Progenitor cell of endocrine pancreas (in vitro differentiated cells): ENCODE results near the gene ALDOC. TPM values are rescaled to one million over a fixed set of nuclear protein-coding genes. Genes with fewer than 3 reads are reported as not detected.

Experiments
- DNase-seq: peaks from one replicate; pipeline ENCODE4 v3.0.0; 2021; ENCODE audit warnings: low spot score; ENCODE audit not compliant: unreplicated experiment
- H3K27ac Mint-ChIP-seq: 2 replicates; pipeline ENCODE4 v1.8.0; 2021; ENCODE audit warnings: mild to moderate bottlenecking, moderate library complexity, mixed read lengths
- H3K27me3 Mint-ChIP-seq: 2 replicates; pipeline ENCODE4 v1.8.0; 2021; ENCODE audit warnings: mixed read lengths
- H3K36me3 Mint-ChIP-seq: 2 replicates; pipeline ENCODE4 v1.8.0; 2022; ENCODE audit warnings: mixed read lengths; ENCODE audit not compliant: insufficient read depth
- H3K4me1 Mint-ChIP-seq: 2 replicates; pipeline ENCODE4 v1.8.0; 2021; ENCODE audit warnings: low read depth, mixed read lengths
- H3K4me3 Mint-ChIP-seq: 2 replicates; pipeline ENCODE4 v1.8.0; 2021; ENCODE audit warnings: low read depth, mild to moderate bottlenecking, moderate library complexity, mixed read lengths
- H3K9me3 Mint-ChIP-seq: 2 replicates; pipeline ENCODE4 v1.8.0; 2021; ENCODE audit warnings: low read depth, mixed read lengths
- total RNA-seq: library from RNA; stranded (reverse); gene quantifications from 2 replicates; pipeline ENCODE4 v1.2.1, GENCODE V29; 2021
- TF ChIP-seq, protein P1 (sequence below): fragments of 200-600 bp; sonication (generic); IDR thresholded peaks from one replicate; pipeline ENCODE4 v1.5.0; 2021; ENCODE audit warnings: antibody characterized with exemption, mild to moderate bottlenecking; ENCODE audit not compliant: unreplicated experiment

ALDOC gene
- total RNA-seq, 1 donor from 2014 or later = 4.8 TPM

DNA sequence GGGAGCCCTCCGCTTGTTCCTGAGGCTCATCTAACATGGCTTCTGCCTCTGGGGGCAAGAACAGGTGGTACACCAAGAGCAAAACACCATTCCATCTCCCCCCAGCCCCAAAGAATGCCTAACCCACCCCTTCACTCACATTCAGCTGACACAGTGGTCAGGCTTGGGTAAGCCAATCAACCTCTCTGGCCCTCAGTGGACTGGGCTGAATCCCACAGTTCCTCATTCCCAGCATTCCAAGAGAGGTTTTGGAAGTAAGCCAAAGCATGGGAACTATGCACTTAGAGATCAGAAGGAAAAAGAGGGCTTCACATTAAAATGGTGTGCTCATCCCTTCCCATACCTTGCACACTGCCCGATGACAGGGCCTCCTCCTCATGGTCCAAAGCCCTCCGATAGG lies 13.2 kb downstream of the ALDOC start:
- peaks cover 8% of the 10 kb centered on the region for H3K4me1 Mint-ChIP-seq
- H3K4me3 Mint-ChIP-seq = no peak overlapping the region
- no peak for DNase-seq
- H3K36me3 Mint-ChIP-seq = peaks cover 11% of the 10 kb centered on the region
- TF ChIP-seq, protein P1, sequence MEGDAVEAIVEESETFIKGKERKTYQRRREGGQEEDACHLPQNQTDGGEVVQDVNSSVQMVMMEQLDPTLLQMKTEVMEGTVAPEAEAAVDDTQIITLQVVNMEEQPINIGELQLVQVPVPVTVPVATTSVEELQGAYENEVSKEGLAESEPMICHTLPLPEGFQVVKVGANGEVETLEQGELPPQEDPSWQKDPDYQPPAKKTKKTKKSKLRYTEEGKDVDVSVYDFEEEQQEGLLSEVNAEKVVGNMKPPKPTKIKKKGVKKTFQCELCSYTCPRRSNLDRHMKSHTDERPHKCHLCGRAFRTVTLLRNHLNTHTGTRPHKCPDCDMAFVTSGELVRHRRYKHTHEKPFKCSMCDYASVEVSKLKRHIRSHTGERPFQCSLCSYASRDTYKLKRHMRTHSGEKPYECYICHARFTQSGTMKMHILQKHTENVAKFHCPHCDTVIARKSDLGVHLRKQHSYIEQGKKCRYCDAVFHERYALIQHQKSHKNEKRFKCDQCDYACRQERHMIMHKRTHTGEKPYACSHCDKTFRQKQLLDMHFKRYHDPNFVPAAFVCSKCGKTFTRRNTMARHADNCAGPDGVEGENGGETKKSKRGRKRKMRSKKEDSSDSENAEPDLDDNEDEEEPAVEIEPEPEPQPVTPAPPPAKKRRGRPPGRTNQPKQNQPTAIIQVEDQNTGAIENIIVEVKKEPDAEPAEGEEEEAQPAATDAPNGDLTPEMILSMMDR = no peak
- no peaks in the 10 kb centered on the region for H3K27me3 Mint-ChIP-seq
- H3K27ac Mint-ChIP-seq = no peak overlapping the region
- H3K9me3 Mint-ChIP-seq = no peaks in the 10 kb centered on the region

DNA sequence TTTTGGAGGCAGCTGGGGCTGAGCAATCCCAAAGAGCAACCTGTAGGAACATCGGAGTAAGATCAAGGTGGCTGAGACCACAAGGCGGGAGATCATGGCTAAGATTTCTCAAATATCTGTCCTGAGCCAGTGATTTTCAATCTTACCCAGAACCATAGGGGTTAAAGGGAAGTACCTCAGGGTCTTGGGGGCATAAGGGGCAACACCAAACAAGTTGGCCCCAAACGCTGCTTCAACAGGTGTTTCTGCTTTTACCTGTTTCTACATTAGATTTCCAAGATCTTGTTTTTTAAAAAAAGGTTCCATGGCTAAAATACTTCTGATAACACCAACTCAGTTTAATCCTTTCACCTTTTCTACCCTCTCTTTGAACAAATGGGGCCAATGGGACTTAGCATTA lies 21.7 kb downstream of the ALDOC start:
- Mint-ChIP-seq H3K9me3 (no peaks in the 10 kb centered on the region), H3K36me3 (peaks cover 27% of the 10 kb centered on the region), H3K27me3 (no peaks in the 10 kb centered on the region), H3K27ac (no peak overlapping the region), H3K4me3 (no peak overlapping the region), H3K4me1 (peaks cover 15% of the 10 kb centered on the region)
- no peak for DNase-seq
- TF ChIP-seq, protein P1 = no peak

DNA sequence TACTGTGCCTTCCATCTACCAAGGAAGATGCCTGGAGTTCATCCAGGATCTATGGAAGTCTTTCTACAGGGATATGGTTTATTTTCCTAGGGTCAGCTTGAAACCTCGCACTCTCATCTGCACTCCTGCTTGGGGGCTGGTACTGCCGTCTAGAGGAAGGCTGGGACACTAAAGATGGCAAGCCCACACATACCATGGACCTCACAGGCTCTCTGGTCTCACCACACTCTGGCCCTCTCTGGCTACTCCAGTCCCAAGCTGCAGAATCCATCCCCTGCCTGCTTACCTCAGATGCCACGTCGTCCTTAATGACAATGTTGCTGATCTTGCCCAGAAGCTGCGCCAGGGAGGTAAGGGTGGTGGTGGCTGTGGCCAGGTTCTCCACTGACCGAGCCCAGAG lies 22.1 kb downstream of the ALDOC start:
- no peaks in the 10 kb centered on the region for H3K27me3 Mint-ChIP-seq
- no peak overlapping the region for H3K27ac Mint-ChIP-seq
- no peak for DNase-seq
- H3K4me3 Mint-ChIP-seq = no peak overlapping the region
- H3K36me3 Mint-ChIP-seq = peaks cover 25% of the 10 kb centered on the region
- H3K9me3 Mint-ChIP-seq = no peaks in the 10 kb centered on the region
- TF ChIP-seq, protein P1 = no peak
- peaks cover 15% of the 10 kb centered on the region for H3K4me1 Mint-ChIP-seq

DNA sequence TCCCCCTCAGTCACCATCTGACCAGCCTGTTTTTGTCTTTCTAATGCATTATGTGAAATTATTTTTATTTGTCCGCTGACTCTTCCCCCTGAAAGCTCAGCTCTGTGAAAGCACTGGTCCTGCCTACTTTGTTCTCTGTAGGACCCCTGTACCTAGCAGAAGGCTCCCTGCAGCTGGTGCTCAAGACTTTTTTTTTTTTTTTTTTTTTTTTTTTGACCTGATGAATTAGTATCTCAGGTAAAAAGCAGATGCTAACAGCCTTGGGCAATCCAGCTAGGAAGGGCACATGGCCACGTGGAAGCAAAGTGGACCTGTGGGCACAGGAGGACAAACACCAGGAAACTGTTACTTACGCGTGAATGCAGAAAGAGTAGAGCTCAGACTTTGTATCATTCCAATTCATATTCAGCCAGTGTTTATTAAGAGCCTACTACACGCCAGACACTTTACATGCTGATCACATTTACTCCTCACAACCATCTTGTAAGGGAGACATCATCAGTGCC lies 23.6 kb downstream of the ALDOC start:
- H3K4me1 Mint-ChIP-seq = peaks cover 16% of the 10 kb centered on the region
- H3K36me3 Mint-ChIP-seq = peaks cover 20% of the 10 kb centered on the region
- no peaks in the 10 kb centered on the region for H3K9me3 Mint-ChIP-seq
- DNase-seq = no peak
- peak overlapping the region; percentile 57 for H3K27ac Mint-ChIP-seq
- peak overlapping the region; percentile 90 for H3K4me3 Mint-ChIP-seq
- TF ChIP-seq, protein P1 = no peak
- H3K27me3 Mint-ChIP-seq = no peaks in the 10 kb centered on the region

DNA sequence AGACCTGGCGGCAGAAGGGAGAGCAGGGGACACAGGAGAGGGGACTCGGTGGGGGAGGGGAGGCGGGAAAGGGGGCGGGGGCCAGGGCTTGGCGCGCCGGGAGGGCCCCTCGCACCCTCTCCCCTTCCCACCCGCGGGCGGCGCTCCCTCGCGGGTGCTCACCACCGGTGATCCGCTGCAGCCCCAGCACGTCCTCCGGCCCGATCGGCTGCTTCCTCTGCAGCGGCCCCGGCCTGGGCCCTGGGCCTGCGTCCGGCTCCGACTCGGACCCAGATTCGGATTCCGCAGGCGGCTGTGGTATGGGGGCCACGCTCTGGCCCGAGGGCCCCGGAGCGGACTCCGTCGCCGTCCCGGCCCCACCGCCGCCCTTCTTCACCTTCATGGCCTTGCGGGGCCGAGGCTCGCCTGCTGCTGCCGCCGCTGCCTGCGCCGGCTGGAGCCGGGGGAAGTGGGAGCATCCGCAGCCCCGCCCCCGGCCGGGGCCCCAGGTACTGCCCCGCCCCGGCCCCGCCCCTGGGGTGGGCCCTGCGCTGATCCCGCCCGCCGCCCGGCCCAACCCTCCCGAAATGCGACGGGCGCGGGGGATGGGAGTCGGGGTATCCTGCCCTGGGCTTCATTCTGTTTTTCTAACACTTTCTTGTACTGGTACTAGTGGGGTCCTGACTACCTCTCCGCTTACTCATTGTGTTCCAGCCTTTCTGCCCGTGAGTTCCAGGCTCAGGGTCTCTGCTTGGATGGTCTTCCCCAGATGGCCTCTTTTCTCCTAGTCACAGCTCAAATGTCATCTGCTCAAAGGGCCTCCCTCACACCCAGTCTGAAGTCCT lies 24.3 kb downstream of the ALDOC start, which contains the start of gene UNC119:
Gene UNC119 (minus strand): TSS at position 449 of the 824 bp plus-strand sequence. CDS start 67 bp downstream, at position 382.
- H3K36me3 Mint-ChIP-seq = peaks cover 21% of the 10 kb centered on the region
- TF ChIP-seq, protein P1 = no peak
- no peaks in the 10 kb centered on the region for H3K9me3 Mint-ChIP-seq
- peak within 1 kb of the TSS; percentile 83 for H3K27ac Mint-ChIP-seq
- DNase-seq = peak; percentile 66
- H3K27me3 Mint-ChIP-seq = no peaks in the 10 kb centered on the region
- peak within 1 kb of the TSS; percentile 90 for H3K4me3 Mint-ChIP-seq
- peaks cover 16% of the 10 kb centered on the region for H3K4me1 Mint-ChIP-seq
